Measurements from ENCODE around the gene ZNF205. TPM values are rescaled to one million over a fixed set of nuclear protein-coding genes. Genes with fewer than 3 reads are reported as not detected.
A peak's percentile ranks its signal among the peaks of the same experiment; 100 is the strongest.

The ZNF205 gene
- total and polyA plus RNA-seq, 9 of the 15 experiments (the other 6 are each of a cell fraction or from before 2014, with no cell fraction given): 2.4 to 11.8 (median 5.1) TPM; not detected in 2

DNA sequence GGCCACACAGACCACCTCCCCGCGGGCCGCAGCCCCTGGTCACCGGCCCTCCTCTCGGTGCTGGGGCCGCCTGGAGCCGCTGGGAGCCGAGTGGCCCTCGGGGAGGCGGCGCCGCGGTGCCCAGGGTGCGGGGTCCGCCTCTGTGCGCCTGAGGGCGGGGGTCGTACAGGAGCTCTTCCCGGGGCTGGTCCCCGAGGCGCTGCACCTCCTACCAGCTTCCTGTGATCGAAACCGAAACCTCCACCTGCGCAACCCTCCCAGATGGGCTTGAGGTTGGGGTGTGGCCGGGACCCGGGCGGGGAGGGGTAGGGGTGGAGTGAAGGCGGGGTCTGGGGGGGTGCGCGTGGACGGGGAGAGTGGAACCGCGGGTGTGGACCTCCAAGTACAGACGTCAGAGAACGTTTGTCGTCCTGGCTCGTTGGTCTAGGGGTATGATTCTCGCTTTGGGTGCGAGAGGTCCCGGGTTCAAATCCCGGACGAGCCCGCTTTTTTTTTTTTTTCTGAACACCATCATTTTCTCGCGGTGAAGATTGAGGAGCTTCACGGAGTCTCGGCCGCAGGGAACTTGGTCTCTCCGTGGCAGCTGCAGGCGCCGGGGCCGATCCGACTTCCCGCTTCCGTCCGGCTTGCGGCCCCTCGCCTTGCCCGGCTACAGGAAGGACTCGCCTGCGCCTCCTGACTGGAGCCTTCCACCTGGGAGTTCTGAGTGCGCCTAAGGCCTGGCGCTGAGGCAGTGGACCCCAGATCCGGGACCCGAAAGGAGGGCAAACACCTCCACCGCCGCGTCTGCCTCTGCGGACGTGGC lies 46.3 kb downstream of the ZNF205 start (continued):
- TF ChIP-seq EP400 (IDR thresholded peaks at IDR 0.05) (peak; percentile 73; the same call in 1 of the 2 replicates), RFX5 (IDR thresholded peaks at IDR 0.05; ENCODE audit: low read depth, low read length) (no peak), ZNF57 (CRISPR knock-in tag; IDR thresholded peaks at IDR 0.05) (no peak), KDM4B (IDR thresholded peaks at IDR 0.05; ENCODE audit: borderline replicate concordance in 2 of 2, low read depth in 1 of 2) (no peak), HIVEP1 (CRISPR knock-in tag; IDR thresholded peaks at IDR 0.05) (no peak), RBM17 (IDR thresholded peaks at IDR 0.05; ENCODE audit: borderline replicate concordance, low read depth, low read length) (no peak), POLR3G (IDR thresholded peaks at IDR 0.05; ENCODE audit: extremely low read depth, insufficient read length, insufficient replicate concordance) (no peak), POLR2H (tag; IDR thresholded peaks at IDR 0.05; ENCODE audit: low read depth) (peak; percentile 99), GATAD2B (IDR thresholded peaks at IDR 0.05; ENCODE audit: borderline replicate concordance) (no peak), CEBPB (tag; IDR thresholded peaks at IDR 0.05) (no peak)
- TF ChIP-seq, protein P1, sequence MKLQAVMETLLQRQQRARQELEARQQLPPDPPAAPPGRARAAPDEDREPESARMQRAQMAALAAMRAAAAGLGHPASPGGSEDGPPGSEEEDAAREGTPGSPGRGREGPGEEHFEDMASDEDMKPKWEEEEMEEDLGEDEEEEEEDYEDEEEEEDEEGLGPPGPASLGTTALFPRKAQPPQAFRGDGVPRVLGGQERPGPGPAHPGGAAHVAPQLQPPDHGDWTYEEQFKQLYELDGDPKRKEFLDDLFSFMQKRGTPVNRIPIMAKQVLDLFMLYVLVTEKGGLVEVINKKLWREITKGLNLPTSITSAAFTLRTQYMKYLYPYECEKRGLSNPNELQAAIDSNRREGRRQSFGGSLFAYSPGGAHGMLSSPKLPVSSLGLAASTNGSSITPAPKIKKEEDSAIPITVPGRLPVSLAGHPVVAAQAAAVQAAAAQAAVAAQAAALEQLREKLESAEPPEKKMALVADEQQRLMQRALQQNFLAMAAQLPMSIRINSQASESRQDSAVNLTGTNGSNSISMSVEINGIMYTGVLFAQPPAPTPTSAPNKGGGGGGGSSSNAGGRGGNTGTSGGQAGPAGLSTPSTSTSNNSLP (IDR thresholded peaks at IDR 0.05; ENCODE audit: borderline replicate concordance, low read depth, low read length): no peak
- TF ChIP-seq, protein P2, sequence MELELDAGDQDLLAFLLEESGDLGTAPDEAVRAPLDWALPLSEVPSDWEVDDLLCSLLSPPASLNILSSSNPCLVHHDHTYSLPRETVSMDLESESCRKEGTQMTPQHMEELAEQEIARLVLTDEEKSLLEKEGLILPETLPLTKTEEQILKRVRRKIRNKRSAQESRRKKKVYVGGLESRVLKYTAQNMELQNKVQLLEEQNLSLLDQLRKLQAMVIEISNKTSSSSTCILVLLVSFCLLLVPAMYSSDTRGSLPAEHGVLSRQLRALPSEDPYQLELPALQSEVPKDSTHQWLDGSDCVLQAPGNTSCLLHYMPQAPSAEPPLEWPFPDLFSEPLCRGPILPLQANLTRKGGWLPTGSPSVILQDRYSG (tag; conservative IDR thresholded peaks at IDR 0.05; ENCODE audit: low read depth): no peak
- TF ChIP-seq, protein P3, sequence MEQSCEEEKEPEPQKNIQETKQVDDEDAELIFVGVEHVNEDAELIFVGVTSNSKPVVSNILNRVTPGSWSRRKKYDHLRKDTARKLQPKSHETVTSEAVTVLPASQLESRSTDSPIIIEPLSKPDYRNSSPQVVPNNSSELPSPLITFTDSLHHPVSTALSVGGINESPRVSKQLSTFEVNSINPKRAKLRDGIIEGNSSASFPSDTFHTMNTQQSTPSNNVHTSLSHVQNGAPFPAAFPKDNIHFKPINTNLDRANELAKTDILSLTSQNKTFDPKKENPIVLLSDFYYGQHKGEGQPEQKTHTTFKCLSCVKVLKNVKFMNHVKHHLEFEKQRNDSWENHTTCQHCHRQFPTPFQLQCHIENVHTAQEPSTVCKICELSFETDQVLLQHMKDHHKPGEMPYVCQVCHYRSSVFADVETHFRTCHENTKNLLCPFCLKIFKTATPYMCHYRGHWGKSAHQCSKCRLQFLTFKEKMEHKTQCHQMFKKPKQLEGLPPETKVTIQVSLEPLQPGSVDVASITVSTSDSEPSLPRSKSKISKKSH (CRISPR knock-in tag; IDR thresholded peaks at IDR 0.05): no peak
- TF ChIP-seq, protein P4, sequence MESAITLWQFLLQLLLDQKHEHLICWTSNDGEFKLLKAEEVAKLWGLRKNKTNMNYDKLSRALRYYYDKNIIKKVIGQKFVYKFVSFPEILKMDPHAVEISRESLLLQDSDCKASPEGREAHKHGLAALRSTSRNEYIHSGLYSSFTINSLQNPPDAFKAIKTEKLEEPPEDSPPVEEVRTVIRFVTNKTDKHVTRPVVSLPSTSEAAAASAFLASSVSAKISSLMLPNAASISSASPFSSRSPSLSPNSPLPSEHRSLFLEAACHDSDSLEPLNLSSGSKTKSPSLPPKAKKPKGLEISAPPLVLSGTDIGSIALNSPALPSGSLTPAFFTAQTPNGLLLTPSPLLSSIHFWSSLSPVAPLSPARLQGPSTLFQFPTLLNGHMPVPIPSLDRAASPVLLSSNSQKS (CRISPR knock-in tag; IDR thresholded peaks at IDR 0.05): no peak
- TF ChIP-seq, protein P5, sequence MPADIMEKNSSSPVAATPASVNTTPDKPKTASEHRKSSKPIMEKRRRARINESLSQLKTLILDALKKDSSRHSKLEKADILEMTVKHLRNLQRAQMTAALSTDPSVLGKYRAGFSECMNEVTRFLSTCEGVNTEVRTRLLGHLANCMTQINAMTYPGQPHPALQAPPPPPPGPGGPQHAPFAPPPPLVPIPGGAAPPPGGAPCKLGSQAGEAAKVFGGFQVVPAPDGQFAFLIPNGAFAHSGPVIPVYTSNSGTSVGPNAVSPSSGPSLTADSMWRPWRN (IDR thresholded peaks at IDR 0.05; ENCODE audit: low read depth): peak; percentile 57; the same call in 1 of the 2 replicates
- TF ChIP-seq, protein P6, sequence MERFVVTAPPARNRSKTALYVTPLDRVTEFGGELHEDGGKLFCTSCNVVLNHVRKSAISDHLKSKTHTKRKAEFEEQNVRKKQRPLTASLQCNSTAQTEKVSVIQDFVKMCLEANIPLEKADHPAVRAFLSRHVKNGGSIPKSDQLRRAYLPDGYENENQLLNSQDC (CRISPR knock-in tag; IDR thresholded peaks at IDR 0.05): no peak
- TF ChIP-seq, protein P7, sequence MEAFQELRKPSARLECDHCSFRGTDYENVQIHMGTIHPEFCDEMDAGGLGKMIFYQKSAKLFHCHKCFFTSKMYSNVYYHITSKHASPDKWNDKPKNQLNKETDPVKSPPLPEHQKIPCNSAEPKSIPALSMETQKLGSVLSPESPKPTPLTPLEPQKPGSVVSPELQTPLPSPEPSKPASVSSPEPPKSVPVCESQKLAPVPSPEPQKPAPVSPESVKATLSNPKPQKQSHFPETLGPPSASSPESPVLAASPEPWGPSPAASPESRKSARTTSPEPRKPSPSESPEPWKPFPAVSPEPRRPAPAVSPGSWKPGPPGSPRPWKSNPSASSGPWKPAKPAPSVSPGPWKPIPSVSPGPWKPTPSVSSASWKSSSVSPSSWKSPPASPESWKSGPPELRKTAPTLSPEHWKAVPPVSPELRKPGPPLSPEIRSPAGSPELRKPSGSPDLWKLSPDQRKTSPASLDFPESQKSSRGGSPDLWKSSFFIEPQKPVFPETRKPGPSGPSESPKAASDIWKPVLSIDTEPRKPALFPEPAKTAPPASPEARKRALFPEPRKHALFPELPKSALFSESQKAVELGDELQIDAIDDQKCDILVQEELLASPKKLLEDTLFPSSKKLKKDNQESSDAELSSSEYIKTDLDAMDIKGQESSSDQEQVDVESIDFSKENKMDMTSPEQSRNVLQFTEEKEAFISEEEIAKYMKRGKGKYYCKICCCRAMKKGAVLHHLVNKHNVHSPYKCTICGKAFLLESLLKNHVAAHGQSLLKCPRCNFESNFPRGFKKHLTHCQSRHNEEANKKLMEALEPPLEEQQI (IDR thresholded peaks at IDR 0.05): no peak
